ENCODE results near the gene BST1. TPM values are rescaled to one million over a fixed set of nuclear protein-coding genes. Genes with fewer than 3 reads are reported as not detected.

The BST1 gene
- total and polyA plus RNA-seq, 10 of the 15 experiments (the other 5 are each of a cell fraction or from before 2014, with no cell fraction given), result 0.04 to 0.42 (median 0.11) TPM; not detected in 1

DNA sequence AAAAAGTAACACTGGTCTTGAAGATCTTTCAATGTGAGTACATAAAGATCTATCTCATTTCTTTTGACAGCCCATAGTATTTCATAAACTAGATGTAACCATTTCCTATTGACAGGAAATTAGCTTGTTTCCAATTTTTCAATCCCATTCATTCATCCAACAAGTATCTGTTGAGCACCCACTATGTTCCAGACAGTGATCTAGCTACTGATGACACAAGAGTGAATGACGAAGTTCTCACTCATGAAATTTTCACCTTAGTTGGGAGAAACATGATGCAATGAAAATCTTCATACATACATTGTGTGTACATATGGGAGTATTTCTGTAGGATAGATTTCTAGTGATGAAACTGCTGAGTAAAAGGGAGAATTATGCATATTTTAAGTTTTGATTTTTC lies 76.9 kb downstream of the BST1 start (continued):
- TF ChIP-seq, protein P1, sequence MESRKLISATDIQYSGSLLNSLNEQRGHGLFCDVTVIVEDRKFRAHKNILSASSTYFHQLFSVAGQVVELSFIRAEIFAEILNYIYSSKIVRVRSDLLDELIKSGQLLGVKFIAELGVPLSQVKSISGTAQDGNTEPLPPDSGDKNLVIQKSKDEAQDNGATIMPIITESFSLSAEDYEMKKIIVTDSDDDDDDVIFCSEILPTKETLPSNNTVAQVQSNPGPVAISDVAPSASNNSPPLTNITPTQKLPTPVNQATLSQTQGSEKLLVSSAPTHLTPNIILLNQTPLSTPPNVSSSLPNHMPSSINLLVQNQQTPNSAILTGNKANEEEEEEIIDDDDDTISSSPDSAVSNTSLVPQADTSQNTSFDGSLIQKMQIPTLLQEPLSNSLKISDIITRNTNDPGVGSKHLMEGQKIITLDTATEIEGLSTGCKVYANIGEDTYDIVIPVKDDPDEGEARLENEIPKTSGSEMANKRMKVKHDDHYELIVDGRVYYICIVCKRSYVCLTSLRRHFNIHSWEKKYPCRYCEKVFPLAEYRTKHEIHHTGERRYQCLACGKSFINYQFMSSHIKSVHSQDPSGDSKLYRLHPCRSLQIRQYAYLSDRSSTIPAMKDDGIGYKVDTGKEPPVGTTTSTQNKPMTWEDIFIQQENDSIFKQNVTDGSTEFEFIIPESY (IDR thresholded peaks at IDR 0.05), result no peak

DNA sequence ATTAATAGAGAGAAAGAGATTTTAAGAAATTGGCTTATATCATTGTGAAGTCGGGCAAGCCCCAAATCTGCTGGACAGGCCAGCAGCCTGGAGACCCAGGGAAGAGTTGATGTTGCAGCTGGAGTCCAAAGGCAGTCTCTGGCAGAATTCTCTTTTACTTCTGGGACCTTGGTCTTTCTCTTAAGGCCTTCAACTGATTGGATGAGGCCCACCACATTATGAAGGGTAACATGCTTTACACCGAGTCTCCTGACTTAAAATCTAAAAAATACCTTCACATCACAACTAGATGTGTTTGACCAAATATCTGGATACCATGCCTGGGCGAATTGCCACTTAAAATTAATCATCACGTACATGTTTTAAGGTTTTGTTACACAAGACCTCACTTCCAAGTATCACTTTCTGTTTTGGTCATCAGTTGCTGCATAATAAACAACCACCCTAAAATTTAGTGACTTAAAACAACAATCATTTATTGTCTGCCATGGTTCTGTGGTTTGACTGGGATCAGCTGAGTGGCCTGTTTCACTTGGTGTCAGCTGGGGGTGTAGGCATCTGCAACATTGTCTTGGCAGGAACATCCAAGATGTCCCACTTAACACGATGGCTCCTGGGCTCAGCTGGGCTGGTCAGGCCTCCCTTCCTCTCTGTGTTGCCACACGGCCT lies 78.7 kb downstream of the BST1 start:
- CTCF ChIA-PET, result interaction anchor here (1.0 to 8.6 kb wide), 10 partner anchors 9 to 174 kb away, joined by 3 to 96 read pairs (median 5); no protein-coding TSS in a partner anchor
- in situ Hi-C loops (cut with MboI) (no loop called here), intact Hi-C loops (cut with micrococcal nuclease; ENCODE audit: unreplicated experiment) (no loop called here)
- DNase-seq (ENCODE audit: low read depth, low spot score) (peak; percentile 68), ATAC-seq (peak; percentile 34), FAIRE-seq (no peak)
- POLR2A ChIA-PET, result interaction anchor here (0.6 to 3.7 kb wide), 6 partner anchors 8 to 94 kb away, joined by 3 to 28 read pairs (median 4); no protein-coding TSS in a partner anchor
- no peak overlapping the region for H3K27ac ChIP-seq (ENCODE audit: control insufficient read depth, insufficient read depth)
- SMC1A ChIA-PET (ENCODE audit: uncharacterized antibody, unreplicated experiment), result interaction anchor here (0.7 to 5.7 kb wide), 11 partner anchors 9 to 175 kb away, joined by 3 to 39 read pairs (median 6); no protein-coding TSS in a partner anchor
- H3K79me2 ChIP-seq (ENCODE audit: control insufficient read depth, insufficient read depth, low read length), result no peaks in the 10 kb centered on the region; the same call in 1 of the 2 replicates
- H4K20me1 ChIP-seq (ENCODE audit: control insufficient read depth, insufficient read depth), result no peaks in the 10 kb centered on the region
- peaks cover 53% of the 10 kb centered on the region for H3K4me1 ChIP-seq (ENCODE audit: control insufficient read depth, insufficient read depth, low read length)
- no peaks in the 10 kb centered on the region for H3K36me3 ChIP-seq (ENCODE audit: control insufficient read depth in 2 of 2, insufficient read depth in 2 of 2, low read length in 1 of 2)
- H3K4me3 ChIP-seq, result peak overlapping the region; percentile 53; the same call in 1 of the 2 replicates
- 16% methylated on average over 6 of the region's 6 CpGs for WGBS (ENCODE audit: insufficient coverage, insufficient replicate concordance, low lambda C conversion rate, missing lambda C conversion rate)
- no TSS peak for BruUV-seq (replicated peaks)
- H3K4me2 ChIP-seq (ENCODE audit: control insufficient read depth, insufficient read depth), result peak overlapping the region; percentile 81
- H3K9ac ChIP-seq (ENCODE audit: control insufficient read depth, insufficient read depth, low read length), result no peak overlapping the region
- H2AFZ ChIP-seq (ENCODE audit: control insufficient read depth, low read depth, low read length), result no peak overlapping the region
- no peaks in the 10 kb centered on the region; the same call in 1 of the 3 replicates for H3K9me3 ChIP-seq (replicated peaks; ENCODE audit: control insufficient read depth, insufficient read depth, low read length)
- RAD21 ChIA-PET (ENCODE audit: unreplicated experiment), result interaction anchor here (1.2 to 2.3 kb wide), 7 partner anchors 18 to 174 kb away, joined by 3 to 9 read pairs (median 5); no protein-coding TSS in a partner anchor
- no peaks in the 10 kb centered on the region for H3K27me3 ChIP-seq (replicated peaks in 1 of 2; ENCODE audit: control insufficient read depth in 2 of 2, insufficient read depth in 2 of 2, low read length in 1 of 2)
- peak; percentile 72; the same call in 1 of the 2 replicates for TF ChIP-seq FOXK2 (IDR thresholded peaks at IDR 0.05)
- no peak for TF ChIP-seq NFYB (IDR thresholded peaks at IDR 0.05; ENCODE audit: insufficient read depth, low read depth, low read length)
- TF ChIP-seq FOXM1 (IDR thresholded peaks at IDR 0.05; ENCODE audit: low read depth, low read length), result peak; percentile 47; the same call in 1 of the 2 replicates
- no peak for TF ChIP-seq RFX5 (IDR thresholded peaks at IDR 0.05; ENCODE audit: low read depth, low read length)
- TF ChIP-seq, protein P2, sequence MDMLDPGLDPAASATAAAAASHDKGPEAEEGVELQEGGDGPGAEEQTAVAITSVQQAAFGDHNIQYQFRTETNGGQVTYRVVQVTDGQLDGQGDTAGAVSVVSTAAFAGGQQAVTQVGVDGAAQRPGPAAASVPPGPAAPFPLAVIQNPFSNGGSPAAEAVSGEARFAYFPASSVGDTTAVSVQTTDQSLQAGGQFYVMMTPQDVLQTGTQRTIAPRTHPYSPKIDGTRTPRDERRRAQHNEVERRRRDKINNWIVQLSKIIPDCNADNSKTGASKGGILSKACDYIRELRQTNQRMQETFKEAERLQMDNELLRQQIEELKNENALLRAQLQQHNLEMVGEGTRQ (IDR thresholded peaks at IDR 0.05; ENCODE audit: borderline replicate concordance, low read depth, low read length), result no peak; the same call in 1 of the 2 replicates
- no peak for TF ChIP-seq MEF2A (IDR thresholded peaks at IDR 0.05; ENCODE audit: insufficient read depth, low read depth, low read length)
- TF ChIP-seq, protein P3, sequence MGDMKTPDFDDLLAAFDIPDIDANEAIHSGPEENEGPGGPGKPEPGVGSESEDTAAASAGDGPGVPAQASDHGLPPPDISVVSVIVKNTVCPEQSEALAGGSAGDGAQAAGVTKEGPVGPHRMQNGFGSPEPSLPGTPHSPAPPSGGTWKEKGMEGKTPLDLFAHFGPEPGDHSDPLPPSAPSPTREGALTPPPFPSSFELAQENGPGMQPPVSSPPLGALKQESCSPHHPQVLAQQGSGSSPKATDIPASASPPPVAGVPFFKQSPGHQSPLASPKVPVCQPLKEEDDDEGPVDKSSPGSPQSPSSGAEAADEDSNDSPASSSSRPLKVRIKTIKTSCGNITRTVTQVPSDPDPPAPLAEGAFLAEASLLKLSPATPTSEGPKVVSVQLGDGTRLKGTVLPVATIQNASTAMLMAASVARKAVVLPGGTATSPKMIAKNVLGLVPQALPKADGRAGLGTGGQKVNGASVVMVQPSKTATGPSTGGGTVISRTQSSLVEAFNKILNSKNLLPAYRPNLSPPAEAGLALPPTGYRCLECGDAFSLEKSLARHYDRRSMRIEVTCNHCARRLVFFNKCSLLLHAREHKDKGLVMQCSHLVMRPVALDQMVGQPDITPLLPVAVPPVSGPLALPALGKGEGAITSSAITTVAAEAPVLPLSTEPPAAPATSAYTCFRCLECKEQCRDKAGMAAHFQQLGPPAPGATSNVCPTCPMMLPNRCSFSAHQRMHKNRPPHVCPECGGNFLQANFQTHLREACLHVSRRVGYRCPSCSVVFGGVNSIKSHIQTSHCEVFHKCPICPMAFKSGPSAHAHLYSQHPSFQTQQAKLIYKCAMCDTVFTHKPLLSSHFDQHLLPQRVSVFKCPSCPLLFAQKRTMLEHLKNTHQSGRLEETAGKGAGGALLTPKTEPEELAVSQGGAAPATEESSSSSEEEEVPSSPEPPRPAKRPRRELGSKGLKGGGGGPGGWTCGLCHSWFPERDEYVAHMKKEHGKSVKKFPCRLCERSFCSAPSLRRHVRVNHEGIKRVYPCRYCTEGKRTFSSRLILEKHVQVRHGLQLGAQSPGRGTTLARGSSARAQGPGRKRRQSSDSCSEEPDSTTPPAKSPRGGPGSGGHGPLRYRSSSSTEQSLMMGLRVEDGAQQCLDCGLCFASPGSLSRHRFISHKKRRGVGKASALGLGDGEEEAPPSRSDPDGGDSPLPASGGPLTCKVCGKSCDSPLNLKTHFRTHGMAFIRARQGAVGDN (IDR thresholded peaks at IDR 0.05), result 0 out of 2 replicates have a peak, but pooled peaks have one; percentile 18
- 0 out of 2 replicates have a peak, but pooled peaks have one; percentile 31 for TF ChIP-seq NBN (IDR thresholded peaks at IDR 0.05)
- no peak for TF ChIP-seq CBX3 (IDR thresholded peaks at IDR 0.05; ENCODE audit: borderline replicate concordance, low read depth)
- TF ChIP-seq, protein P4, sequence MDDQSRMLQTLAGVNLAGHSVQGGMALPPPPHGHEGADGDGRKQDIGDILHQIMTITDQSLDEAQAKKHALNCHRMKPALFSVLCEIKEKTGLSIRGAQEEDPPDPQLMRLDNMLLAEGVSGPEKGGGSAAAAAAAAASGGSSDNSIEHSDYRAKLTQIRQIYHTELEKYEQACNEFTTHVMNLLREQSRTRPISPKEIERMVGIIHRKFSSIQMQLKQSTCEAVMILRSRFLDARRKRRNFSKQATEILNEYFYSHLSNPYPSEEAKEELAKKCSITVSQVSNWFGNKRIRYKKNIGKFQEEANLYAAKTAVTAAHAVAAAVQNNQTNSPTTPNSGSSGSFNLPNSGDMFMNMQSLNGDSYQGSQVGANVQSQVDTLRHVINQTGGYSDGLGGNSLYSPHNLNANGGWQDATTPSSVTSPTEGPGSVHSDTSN (IDR thresholded peaks at IDR 0.05; ENCODE audit: insufficient replicate concordance, low read depth, low read length), result peak; percentile 54
- no peak for TF ChIP-seq ZZZ3 (IDR thresholded peaks at IDR 0.05; ENCODE audit: control insufficient read depth, insufficient read length, low read depth)
